HG03378 (cell line): Measurements from ENCODE around the gene ATP2C1.
"Not testable (repeated sequence)": the region's sequence is repeated elsewhere in the genome, so short reads cannot be mapped to it uniquely, and the experiment has no call there.

Source experiments
- ATAC-seq: cut with Tn5 transposase; IDR thresholded peaks from one replicate; pipeline ENCODE4 v1.9.1; 2021; ENCODE audit warnings: mild to moderate bottlenecking, moderate library complexity; ENCODE audit not compliant: unreplicated experiment

Gene ATP2C1

DNA sequence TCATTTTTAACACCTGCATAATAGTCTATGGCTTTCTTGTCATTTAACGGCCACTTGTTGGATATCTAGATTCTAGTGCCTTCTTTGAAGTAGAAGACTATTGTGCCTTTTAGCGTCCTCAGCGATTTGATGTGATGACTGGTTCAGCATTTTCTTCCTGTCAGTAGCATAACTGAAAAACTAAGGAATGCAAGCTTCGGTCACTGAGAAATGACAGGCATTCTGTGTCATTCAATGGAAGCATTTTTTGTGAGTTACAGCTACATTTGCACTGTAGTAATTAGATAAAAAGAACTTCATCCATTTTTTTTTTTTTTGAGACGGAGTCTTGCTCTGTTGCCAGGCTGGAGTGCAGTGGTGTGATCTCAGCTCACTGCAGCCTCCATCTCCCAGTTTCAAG is 143.1 kb downstream of the ATP2C1 start:
- ATAC-seq: no peak

DNA sequence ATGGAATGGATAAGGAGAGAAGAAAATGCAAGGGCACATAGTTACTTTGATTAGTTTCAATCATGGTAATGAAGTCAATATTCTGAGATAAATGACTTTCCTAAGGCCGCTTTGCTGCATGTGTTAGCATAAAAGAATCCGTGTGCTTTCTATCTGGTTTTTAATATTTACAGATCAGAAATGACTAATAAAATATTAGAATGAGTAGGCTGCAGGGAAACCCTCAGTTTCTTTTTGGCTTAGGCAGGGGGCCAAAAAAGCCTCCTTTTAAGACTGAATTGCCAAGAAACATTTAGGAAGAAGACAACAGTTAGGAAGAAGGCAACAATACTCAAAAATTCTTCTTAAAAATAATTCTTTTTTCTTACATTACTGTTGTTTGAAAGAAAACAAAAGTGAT is 144.4 kb downstream of the ATP2C1 start:
- ATAC-seq: no peak

- not testable (repeated sequence) for ATAC-seq
These were observed 148.5 kb downstream of the ATP2C1 start for GRCh38 chr3:131042271-131042985.

GRCh38 chr3:131047582-131047981 is 153.7 kb downstream of the ATP2C1 start:
- no peak for ATAC-seq

- ATAC-seq: no peak
These were observed 154.1 kb downstream of the ATP2C1 start for GRCh38 chr3:131048030-131048429.

- ATAC-seq: no peak
These were observed 156.1 kb downstream of the ATP2C1 start for GRCh38 chr3:131050001-131050400.

- no peak for ATAC-seq
These were observed 159.4 kb downstream of the ATP2C1 start for GRCh38 chr3:131053043-131053859.
